Activated T-cell treated with anti-CD3 and anti-CD28 coated beads for 48 hours (primary cell): ENCODE data around the gene MECP2.
"Not testable (repeated sequence)": the region's sequence is repeated elsewhere in the genome, so short reads cannot be mapped to it uniquely, and the experiment has no call there.

Source experiments
- DNase-seq: peaks from one replicate; pipeline ENCODE4 v3.0.0-alpha.2; 2020; ENCODE audit warnings: low read depth

MECP2 gene

GRCh38 chrX:154017766-154018517, 79.6 kb downstream of the MECP2 start:
- DNase-seq: no peak

GRCh38 chrX:154016366-154017076, 81.0 kb downstream of the MECP2 start:
- no peak for DNase-seq

- DNase-seq: no peak
Measured at GRCh38 chrX:154015581-154016264, 81.8 kb downstream of the MECP2 start.

- DNase-seq: no peak
Measured at GRCh38 chrX:154014429-154015380, 82.8 kb downstream of the MECP2 start.

GRCh38 chrX:154013614-154014360, 83.7 kb downstream of the MECP2 start:
- DNase-seq: peak; percentile 35

- DNase-seq: no peak
Measured at GRCh38 chrX:154013001-154013421, 84.5 kb downstream of the MECP2 start.

GRCh38 chrX:154012336-154012991, 85.1 kb downstream of the MECP2 start:
- no peak for DNase-seq

GRCh38 chrX:154011376-154012335, 85.9 kb downstream of the MECP2 start:
- no peak for DNase-seq

- DNase-seq: no peak
Measured at GRCh38 chrX:154010330-154011087, 87.0 kb downstream of the MECP2 start.

- DNase-seq: no peak
Measured at GRCh38 chrX:154008521-154008920, 89.0 kb downstream of the MECP2 start.

GRCh38 chrX:154006947-154007346, 90.6 kb downstream of the MECP2 start:
- DNase-seq: no peak

- DNase-seq: no peak
Measured at GRCh38 chrX:154004315-154004714, 93.2 kb downstream of the MECP2 start.

GRCh38 chrX:154002215-154002719, 95.2 kb downstream of the MECP2 start:
- no peak for DNase-seq

GRCh38 chrX:154000051-154000450, 97.5 kb downstream of the MECP2 start:
- no peak for DNase-seq

- DNase-seq: no peak
Measured at GRCh38 chrX:153999359-154000037, 98.0 kb downstream of the MECP2 start.

- DNase-seq: no peak
Measured at GRCh38 chrX:153995504-153995903, 102.0 kb downstream of the MECP2 start.

GRCh38 chrX:153994398-153994797, 103.1 kb downstream of the MECP2 start:
- not testable (repeated sequence) for DNase-seq

GRCh38 chrX:153993978-153994377, 103.5 kb downstream of the MECP2 start:
- DNase-seq: no peak
